HG03521 (cell line): ENCODE measurements around the gene DOCK2.
"Not testable (repeated sequence)": the region's sequence is repeated elsewhere in the genome, so short reads cannot be mapped to it uniquely, and the experiment has no call there.

Experiments used
- ATAC-seq: cut with Tn5 transposase; IDR thresholded peaks from one replicate; pipeline ENCODE4 v1.9.1; 2021; ENCODE audit warnings: mild to moderate bottlenecking, moderate library complexity; ENCODE audit not compliant: unreplicated experiment

Gene DOCK2

GRCh38 chr5:169922474-169922873 lies 285.4 kb downstream of the DOCK2 start:
- ATAC-seq = no peak

GRCh38 chr5:169923988-169924387 lies 286.9 kb downstream of the DOCK2 start:
- ATAC-seq = peak; percentile 52

- ATAC-seq = no peak
Measured at GRCh38 chr5:169933127-169933526, 296.1 kb downstream of the DOCK2 start.

GRCh38 chr5:169933616-169934015 lies 296.5 kb downstream of the DOCK2 start:
- no peak for ATAC-seq

GRCh38 chr5:169934990-169935389 lies 297.9 kb downstream of the DOCK2 start:
- ATAC-seq = no peak

GRCh38 chr5:169935762-169936161 lies 298.7 kb downstream of the DOCK2 start:
- no peak for ATAC-seq

GRCh38 chr5:169938439-169938838 lies 301.4 kb downstream of the DOCK2 start:
- ATAC-seq = no peak

- no peak for ATAC-seq
Measured at GRCh38 chr5:169939731-169940130, 302.7 kb downstream of the DOCK2 start.

- no peak for ATAC-seq
Measured at GRCh38 chr5:169941542-169941941, 304.5 kb downstream of the DOCK2 start.

- ATAC-seq = no peak
Measured at GRCh38 chr5:169942181-169942580, 305.1 kb downstream of the DOCK2 start.

GRCh38 chr5:169943026-169943425 lies 306.0 kb downstream of the DOCK2 start:
- ATAC-seq = no peak

GRCh38 chr5:169944115-169944514 lies 307.0 kb downstream of the DOCK2 start:
- ATAC-seq = no peak

- no peak for ATAC-seq
Measured at GRCh38 chr5:169944922-169945680, 308.0 kb downstream of the DOCK2 start.

GRCh38 chr5:169945831-169946261 lies 308.8 kb downstream of the DOCK2 start:
- ATAC-seq = no peak

GRCh38 chr5:169946743-169947295 lies 309.7 kb downstream of the DOCK2 start:
- no peak for ATAC-seq

- ATAC-seq = no peak
Measured at GRCh38 chr5:169950333-169950732, 313.3 kb downstream of the DOCK2 start.

GRCh38 chr5:169953196-169953595 lies 316.1 kb downstream of the DOCK2 start:
- ATAC-seq = not testable (repeated sequence)

- no peak for ATAC-seq
Measured at GRCh38 chr5:169954786-169955185, 317.7 kb downstream of the DOCK2 start.

GRCh38 chr5:169956126-169956525 lies 319.1 kb downstream of the DOCK2 start:
- ATAC-seq = no peak

- no peak for ATAC-seq
Measured at GRCh38 chr5:169956756-169957155, 319.7 kb downstream of the DOCK2 start.

GRCh38 chr5:169958278-169958677 lies 321.2 kb downstream of the DOCK2 start:
- no peak for ATAC-seq

GRCh38 chr5:169960659-169961058 lies 323.6 kb downstream of the DOCK2 start:
- no peak for ATAC-seq

- no peak for ATAC-seq
Measured at GRCh38 chr5:169964246-169964645, 327.2 kb downstream of the DOCK2 start.
